Choroid plexus epithelial cell (primary cell): Measurements from ENCODE around the gene SPC25.
A peak's percentile ranks its signal among the peaks of the same experiment; 100 is the strongest.

Experiments used
- DNase-seq: peaks from one replicate; pipeline ENCODE4 v3.0.0-alpha.2; 2010; ENCODE audit warnings: low read depth
- H3K4me3 ChIP-seq: 2 replicates; pipeline ENCODE4 v1.5.1; 2011; ENCODE audit warnings: low read depth, mild to moderate bottlenecking, control low read depth, low read length, moderate library complexity
- TF ChIP-seq, protein P1 (sequence below): conservative IDR thresholded peaks from 2 replicates; pipeline ENCODE4 v1.5.1; 2011; ENCODE audit warnings: low read depth, mild to moderate bottlenecking, control low read depth, inconsistent platforms, low read length, moderate library complexity

Gene SPC25

DNA sequence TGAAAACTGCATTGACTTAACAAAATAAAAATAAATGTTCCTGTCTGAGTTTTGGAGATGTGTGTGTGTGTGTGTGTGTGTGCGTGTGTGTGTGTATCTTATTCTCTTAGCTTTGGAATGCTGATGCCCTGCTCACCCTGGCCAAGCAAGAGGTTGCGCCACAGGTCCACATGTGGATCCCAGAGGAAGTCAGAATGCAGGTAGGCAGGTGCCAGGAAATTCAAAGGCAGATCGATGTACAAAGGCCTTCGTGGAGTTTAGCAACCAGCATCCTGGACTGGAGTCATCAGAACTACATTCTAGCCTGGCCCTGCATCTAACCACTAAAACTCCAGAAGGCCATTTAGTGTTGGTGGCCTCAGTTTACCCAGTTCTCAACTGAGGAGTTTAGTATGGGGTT is 23.3 kb upstream of the SPC25 start:
- H3K4me3 ChIP-seq: no peak overlapping the region
- TF ChIP-seq, protein P1, sequence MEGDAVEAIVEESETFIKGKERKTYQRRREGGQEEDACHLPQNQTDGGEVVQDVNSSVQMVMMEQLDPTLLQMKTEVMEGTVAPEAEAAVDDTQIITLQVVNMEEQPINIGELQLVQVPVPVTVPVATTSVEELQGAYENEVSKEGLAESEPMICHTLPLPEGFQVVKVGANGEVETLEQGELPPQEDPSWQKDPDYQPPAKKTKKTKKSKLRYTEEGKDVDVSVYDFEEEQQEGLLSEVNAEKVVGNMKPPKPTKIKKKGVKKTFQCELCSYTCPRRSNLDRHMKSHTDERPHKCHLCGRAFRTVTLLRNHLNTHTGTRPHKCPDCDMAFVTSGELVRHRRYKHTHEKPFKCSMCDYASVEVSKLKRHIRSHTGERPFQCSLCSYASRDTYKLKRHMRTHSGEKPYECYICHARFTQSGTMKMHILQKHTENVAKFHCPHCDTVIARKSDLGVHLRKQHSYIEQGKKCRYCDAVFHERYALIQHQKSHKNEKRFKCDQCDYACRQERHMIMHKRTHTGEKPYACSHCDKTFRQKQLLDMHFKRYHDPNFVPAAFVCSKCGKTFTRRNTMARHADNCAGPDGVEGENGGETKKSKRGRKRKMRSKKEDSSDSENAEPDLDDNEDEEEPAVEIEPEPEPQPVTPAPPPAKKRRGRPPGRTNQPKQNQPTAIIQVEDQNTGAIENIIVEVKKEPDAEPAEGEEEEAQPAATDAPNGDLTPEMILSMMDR: no peak
- DNase-seq: no peak

DNA sequence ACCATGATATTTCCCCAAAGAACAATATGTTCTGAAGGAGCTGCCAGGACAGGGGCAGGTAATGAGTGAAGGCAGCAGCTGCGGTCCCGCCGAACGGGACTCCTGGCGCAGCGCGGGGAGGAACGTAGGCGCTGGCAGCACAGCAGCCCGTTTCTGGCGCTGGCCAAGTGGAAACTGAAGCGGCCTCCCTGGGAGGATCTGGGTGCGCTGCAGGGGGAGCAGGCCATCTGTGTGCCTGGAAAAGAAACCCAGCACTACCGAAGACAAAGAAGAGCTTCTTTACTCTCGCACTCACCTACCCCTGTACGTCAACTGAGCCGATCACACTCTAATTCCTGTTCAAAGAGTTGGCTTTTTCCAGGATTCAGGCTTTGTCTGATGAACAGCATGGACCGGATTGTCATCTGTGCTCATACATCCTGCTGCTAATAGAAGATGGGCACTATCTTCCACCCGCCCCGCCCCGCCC is 22.7 kb upstream of the SPC25 start:
- peak overlapping the region; percentile 46 for H3K4me3 ChIP-seq
- TF ChIP-seq, protein P1: no peak
- DNase-seq: peak; percentile 31

DNA sequence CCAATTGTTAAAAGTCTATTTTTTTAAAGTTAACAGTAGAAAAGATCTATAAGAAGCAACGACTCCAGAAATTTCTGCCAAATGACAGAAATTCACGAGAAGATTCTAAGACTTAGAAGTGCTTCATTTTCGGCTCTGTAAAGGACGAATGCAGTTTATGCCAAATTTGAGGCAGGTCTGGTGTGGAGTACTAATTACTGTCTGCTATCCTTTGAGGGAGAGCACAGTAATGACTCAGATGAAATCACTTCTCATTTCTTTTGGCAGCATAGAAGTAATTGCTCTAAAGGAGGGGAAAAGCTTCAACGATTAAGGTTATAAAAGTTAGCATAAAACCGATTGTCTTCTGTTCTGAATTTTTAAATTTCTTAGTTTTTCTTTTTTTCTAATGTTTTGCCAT is 22.2 kb upstream of the SPC25 start:
- H3K4me3 ChIP-seq: peak overlapping the region; percentile 46
- TF ChIP-seq, protein P1: no peak
- DNase-seq: no peak

DNA sequence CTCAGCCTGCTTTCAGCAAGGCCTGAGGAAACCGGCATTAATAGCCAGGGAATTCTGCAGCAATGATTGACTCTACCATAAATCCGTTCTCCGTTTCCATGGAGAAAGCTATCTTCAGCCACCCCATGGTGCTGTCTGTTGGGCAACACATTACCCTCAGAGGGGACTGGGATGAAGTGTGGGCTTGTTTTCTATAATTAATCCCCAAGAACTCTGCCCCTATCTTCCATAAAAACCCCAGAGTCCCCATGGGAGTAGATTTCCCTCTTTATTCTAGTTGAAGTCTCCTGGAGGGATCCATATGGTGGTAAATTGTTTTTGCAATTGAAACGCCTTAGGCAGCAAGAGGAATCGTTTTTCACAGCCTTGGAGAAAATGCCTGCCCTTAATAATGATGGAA is 20.1 kb upstream of the SPC25 start:
- H3K4me3 ChIP-seq: no peak overlapping the region
- TF ChIP-seq, protein P1: no peak
- DNase-seq: no peak

DNA sequence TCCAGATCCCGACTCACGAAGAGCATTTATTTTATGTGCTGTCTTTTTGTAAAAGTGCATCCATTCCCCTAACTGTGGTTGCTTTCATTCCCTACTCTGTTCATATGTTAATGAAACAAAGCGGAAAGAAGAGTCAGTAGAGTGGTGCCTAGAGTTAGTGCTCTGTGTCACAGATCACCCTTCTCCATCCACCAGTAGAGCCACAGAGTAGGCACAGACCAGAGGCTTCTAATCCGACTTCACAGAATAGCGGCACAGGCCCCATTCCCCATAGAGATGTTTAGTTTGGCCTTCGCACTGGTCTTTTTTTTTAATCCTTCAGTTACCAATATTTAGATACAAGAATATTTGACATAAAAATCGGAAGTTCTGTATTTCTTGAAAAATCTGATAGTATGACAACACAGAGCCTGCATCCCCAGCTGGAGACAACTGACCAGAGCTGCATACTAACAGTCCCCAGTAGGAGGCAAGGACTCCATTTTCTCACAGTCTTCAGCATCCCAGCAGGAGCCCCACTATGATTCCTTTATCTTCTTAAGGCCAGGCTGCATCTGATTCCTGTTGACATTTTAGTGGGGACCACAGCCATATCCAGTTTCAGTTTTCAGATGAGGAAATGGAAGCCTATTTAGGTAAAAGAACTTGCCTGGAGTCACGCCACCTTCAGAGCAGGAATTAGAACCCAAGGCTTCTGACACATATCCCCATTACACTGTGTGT is 17.9 kb upstream of the SPC25 start:
- TF ChIP-seq, protein P1: peak; percentile 9
- DNase-seq: peak; percentile 26
- H3K4me3 ChIP-seq: no peak overlapping the region

DNA sequence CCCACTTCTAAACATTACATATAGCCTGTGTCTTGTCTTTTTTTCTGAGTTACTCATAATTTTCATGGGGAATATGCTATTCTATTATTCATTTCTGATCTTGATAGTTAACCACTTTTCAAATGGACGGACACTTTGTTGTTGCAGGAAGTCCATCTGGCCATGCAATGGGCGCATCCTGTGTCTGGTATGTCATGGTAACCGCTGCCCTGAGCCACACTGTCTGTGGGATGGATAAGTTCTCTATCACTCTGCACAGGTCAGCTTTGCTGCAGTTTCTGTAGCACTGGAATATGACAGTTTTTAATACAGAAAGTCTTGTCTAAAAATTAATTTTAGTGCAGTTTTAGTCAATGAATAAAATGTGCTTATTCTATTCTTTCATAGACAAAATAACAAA is 14.1 kb upstream of the SPC25 start:
- TF ChIP-seq, protein P1: no peak
- DNase-seq: no peak
- H3K4me3 ChIP-seq: no peak overlapping the region

DNA sequence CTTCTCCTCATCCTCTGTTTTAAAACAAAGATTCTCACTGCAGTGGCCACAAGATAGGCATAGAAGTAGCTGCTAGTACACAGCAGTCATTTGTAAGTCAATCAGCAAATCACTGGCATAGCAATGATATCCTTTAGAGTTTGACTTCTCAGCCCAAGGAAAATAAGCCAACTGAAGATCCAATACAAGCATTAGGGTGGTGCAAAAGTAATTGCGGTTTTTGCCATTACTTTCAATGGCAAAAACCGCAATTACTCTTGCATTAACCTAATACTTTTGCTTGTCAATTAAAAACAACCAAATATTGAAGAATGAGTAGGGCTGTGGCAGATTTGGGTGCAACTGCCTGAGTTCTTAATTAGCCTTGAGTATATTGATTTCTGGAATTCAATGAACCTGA is 13.7 kb upstream of the SPC25 start:
- no peak for DNase-seq
- TF ChIP-seq, protein P1: no peak

More for the DNA sequence above, 13.7 kb upstream of the SPC25 start:
- no peak overlapping the region for H3K4me3 ChIP-seq
